SIG-M5 (cell line): ENCODE data around the gene WIPF1.

Source experiments
- DNase-seq: peaks from one replicate; lab custom pipeline; 2025; lab: John Stamatoyannopoulos, UW

WIPF1 gene

DNA sequence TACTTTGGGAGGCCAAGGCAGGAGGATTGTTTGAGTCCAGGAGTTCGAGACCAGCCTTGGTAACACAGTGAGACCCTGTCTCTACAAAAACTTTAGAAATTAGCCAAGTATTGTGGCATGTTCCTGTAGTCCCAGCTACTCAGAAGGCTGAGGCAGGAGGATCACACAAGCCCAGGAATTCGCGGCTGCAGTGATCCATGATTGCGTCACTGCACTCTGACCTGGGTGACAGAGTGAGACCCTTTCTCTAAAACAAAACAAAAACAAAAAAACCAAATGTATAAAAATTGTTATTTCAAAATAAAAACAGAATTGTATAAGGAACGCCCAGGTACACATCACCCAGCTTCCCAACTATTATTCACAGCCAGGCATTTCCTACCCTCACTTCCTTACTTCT lies 56.7 kb downstream of the WIPF1 start:
- no peak for DNase-seq

DNA sequence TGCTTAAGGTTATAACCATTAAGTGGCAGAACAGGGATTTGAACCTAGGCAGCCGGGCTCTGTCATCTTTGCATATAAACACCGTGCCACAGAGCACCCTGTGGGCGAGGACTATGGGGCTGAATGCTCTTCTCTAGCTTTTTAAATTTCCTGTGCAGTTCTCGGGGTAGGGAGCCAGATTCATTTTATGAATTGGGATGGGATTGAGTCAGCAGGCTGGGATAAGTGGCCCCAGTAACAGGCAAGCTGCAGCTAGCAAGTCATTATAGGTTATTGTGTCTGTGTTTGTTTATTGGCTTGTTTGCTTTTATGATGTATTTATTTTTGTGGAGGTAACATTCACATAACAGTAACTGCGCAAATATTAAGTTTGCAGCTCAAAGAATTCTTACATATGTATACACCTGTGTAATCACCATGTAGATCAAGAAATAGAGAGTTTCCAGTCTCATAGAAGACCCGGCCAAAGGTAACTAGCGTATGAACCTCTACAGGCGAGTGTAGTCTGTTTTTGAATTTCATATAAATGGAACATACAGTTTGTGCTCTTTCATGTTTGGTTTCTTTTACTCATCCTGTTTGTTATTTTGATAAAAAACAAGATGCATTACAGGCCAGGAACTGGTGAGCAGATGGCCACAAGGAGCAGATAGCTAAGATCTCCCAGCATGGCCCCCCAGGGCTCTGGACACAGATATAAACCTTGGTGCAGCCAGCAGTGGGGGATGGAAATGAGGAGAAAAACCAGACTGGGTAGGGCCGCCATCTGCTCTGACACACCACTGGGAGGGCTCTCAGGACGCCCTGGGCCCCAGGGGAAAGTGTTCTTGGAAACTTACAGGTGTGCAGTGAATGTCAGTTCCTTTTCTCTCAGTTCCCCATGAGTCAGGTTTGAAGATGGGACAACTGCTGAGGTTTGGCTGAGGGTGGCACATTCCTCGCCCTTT lies 61.6 kb downstream of the WIPF1 start:
- DNase-seq, result no peak

DNA sequence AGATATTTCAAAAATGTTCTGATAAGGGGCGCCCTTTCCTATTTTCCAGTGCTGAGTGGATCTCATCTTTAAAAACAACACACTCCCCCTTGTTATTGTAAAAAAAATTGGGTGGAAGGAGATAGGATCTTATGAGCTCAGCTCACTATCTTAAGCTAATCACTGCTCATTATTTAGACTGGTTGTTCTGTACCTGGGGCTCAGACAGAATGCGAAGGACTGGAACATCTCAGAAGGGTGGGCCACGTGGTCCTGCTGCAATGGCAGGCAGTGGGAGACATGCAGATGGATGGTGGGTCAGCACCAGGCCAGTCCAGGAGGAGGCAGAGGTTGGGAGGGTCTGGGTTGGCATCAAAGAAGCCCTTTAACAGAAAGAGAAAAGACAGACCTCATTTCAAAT lies 62.5 kb downstream of the WIPF1 start:
- DNase-seq, result no peak

DNA sequence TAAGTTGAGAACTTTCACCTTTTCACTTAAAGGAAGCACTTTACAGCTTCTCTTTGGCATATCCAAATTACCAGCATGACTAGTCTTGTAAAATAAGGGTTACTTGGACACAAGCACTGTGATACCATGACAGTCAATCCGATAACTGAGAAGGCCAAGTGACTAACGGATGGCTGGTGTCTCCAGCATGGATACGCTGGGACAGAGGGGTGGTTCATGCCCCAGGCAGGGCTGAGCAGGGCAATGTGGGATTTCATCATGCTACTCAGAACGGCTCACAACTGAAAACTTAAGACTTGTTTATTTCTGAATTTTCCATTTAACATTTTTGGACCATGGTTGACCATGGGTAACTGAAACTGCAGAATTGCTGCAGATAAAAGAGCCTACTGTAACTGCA lies 67.7 kb downstream of the WIPF1 start:
- no peak for DNase-seq

DNA sequence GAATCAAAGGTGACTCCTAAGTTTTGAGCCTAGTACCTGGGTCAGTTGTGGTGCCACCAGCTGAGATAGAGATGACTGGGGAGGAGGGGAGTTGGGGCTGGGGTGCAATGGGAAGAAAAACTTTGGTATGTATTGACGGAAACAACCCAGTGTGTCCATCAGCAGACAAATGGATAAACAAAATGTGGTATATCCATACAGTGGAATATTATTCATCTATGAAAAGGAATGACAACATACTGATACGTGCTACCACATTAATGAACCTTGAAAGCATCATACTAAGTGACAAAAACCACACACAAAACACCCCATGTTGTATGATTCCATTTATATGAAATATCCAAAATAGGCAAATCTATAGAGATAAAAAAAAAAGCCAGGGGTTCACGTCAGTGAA lies 69.6 kb downstream of the WIPF1 start:
- no peak for DNase-seq

DNA sequence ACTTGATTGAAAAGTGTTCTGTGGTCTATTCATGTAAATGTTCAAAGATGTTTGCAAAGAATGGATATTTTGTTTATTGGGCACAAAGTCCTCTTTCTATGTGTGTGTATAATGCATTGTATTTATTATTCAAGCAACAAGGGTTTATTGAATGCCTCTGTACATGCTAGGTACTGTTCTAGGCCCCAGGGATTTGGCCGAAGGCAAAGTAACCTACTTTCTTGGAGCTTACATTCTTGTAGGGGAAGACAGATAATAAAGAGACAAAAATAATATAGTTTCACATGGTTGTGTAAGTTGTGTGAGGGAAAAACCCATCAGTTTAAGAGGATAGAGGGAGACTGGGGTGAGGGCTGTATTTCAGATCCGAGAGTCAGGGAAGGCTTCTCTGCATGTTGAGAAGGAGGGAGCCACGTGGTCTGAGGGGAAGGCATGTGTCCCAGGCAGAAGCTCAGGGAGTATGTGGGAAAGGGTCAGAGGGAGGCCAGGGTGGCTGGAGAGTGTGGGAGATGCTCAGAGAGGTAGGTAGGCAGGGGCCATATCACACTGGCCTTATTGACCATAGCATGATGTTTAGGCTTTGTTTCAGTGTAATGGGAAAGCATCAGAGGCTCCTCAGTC lies 70.4 kb downstream of the WIPF1 start:
- DNase-seq, result no peak

DNA sequence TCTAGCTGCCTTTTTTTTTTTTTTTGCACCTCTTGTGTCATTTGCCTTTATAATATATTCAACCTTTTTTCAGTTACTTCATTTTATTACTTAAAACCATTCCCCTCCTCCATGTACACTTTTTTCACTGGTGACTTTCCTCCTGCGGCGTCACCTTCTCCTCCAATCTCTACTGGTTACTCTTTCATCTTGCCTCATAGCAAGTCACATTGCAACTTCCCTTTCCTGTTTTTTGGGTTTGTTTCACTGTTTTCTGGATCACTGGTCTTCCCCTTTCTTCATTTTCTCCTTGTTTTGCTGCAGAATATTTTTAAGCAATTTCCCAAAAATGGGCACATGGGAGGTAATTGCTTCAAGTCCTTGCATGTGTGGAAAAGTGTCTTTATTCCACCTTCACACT lies 73.1 kb downstream of the WIPF1 start:
- DNase-seq, result no peak

DNA sequence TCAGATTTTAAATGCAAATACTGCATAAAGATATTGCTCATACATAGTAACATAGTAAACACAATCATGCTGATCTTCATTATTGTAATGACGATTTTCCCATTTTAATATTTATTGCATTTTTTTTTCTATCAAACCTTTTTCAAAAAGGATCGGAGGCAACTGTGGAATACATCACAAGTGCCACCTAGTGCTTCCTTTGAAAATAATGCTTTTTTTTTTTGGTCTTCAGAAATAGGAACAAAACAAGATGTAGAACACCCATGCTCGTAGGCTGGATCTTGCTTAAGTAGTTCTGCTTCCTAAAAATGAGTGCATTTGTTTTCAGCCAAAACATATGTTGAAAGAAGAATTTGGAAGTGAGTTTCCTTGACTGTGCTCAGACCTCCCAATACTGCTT lies 75.1 kb downstream of the WIPF1 start:
- DNase-seq, result peak; percentile 14

DNA sequence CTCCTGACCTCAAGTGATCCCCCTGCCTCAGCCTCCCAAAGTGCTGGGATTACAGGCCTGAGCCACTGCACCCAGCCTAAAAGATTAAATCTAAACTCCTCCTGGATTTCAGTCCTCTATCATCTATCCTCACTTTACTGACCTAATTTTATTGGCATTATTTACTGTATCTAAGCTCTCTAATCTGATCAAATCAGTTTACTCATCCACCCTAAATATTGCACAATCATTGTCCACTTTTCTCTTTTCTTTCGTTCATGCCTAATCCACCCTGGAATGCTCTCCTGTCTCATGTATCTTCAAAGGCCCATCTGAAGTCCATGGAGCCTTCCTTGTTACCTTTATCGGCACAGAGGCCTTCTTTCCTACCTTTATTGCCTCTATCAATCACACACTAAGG lies 79.2 kb downstream of the WIPF1 start:
- DNase-seq, result no peak

DNA sequence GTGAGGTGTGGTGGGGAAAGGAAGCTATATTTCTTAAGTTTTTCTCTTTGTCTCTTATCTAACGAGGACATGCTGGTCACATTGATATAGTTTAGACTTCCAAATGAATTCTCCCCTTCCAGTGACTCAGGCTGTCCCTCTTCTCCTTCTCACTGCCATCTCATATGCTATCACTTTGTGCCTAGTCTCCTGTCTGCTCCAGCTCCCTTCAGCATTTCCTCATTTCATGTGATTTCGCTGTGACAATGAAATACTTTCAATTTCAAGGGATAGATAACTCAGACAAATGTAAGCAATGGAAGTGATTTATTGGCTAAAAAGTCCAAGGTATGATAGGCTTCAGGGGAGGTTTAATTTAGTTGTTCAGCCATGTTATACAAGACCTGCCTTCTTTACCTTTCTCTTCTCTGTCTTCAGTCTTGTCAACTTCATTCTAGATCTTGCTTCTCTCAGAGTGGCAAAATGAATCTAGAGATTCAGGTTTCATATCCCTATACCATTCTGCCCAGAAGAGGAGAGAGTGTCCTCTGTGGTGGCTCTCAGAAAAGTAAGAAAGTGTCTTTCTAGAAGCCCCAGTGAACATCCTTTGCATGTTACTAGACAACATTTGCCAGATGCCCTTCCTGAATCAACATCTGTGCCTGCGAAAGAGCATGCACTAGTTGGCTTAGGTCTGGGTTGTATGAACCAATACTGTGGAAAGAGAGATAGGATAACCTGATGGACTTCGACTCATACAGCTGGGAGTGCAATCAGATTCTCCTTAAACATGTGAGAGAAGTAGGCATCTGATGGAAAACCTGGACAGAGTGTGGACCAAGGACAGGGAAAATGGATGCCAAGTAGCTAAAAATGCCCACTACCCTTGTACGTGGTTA lies 80.9 kb downstream of the WIPF1 start:
- no peak for DNase-seq

DNA sequence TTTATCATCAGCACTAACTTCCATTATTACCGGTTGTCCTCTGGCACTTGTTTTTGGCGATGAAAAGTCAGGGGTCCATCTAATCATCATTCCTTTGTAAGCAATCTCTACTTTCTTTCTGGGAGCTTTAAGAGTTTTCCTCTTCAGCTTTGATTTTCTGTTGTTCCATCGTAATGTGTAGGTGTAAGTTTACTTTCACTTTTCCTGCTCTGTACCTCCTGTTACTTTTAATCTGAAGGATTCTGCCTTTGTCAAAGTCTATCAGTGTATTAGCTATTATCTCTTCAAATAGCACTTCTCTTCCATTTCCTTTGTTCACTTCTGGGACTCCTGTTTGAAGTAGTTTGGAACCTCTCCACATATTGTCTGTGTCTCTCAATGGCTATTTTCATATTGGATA lies 85.3 kb downstream of the WIPF1 start:
- DNase-seq, result no peak

DNA sequence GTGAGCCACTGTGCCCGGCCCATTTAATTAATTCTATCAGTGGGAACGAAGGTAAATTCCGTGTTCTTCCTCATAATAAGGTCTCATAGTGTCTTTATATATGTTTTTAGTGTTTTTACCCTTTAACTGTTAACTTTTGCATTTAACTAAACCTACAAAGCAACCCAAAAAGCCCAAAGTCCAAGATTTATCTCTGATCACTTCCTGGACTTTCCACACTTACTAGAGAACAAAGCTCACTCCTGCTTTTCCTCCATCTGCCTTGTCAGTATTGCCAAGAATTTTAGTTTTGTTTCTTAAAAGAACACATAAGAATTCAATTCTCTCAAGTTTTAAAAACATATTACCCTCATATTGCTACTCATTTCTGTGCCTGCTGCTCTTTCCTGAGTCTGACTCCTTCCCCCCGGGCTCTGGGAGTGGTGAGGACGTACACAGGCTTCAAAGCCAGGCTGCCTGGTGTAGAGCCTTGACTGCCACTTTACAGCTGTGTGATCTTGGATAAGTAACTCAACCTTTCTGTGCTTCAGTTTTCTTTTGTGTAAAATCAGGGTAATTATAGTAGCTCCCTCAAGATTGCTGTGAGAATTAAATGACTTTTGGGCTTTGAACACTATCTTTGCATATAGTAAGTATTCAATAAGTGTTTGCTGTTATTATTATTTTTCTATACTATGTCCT lies 85.9 kb downstream of the WIPF1 start:
- DNase-seq, result no peak

DNA sequence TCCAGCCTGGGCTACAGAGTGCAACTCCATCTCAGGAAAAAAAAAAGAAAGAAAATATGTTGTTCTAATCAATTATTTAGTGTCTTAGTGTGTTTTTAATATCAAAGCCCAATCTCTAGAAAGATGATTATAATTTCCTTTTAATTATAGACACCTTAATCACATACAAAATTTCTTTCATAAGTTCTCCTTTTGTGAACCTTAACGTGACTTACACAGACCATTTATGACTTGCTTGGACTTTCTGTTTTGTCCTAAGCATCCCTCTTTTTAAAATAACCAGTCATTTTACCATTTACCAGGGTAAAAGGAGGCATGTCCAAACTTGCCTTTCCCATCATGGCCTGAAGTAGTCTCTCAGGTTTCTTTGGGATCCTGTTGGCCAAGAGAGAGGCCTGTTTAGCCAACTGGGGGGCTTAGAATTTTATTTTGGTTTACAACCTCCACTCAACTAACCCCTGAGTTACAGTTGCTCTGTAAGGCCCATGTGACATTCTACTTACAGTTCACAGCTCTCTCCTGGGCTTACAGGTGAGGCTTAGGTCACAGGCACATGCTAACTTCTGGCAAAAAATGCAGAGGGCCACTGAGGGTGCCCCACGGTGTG lies 86.9 kb downstream of the WIPF1 start:
- no peak for DNase-seq
